Smooth muscle cell (in vitro differentiated cells): ENCODE results near the gene PLA2G15. TPM values are rescaled to one million over a fixed set of nuclear protein-coding genes. Genes with fewer than 3 reads are reported as not detected.

ENCODE experiments used
- DNase-seq: peaks from one replicate; lab custom pipeline; 2025; ENCODE audit not compliant: unreplicated experiment; lab: John Stamatoyannopoulos, UW
- H2AFZ ChIP-seq: fragments of 200-600 bp; sonication (generic); 2 replicates; pipeline ENCODE4 v1.6.0; 2016; ENCODE audit warnings: antibody characterized with exemption, low read depth, mild to moderate bottlenecking
- H3F3A ChIP-seq: fragments of 200-600 bp; sonication (generic); 2 replicates; pipeline ENCODE4 v1.6.0; 2017; ENCODE audit warnings: antibody characterized with exemption, low read depth
- H3K27ac ChIP-seq: fragments of 200-600 bp; sonication (generic); 2 replicates; pipeline ENCODE4 v1.5.1; 2016; ENCODE audit warnings: low read depth, mild to moderate bottlenecking
- H3K27me3 ChIP-seq: fragments of 200-600 bp; sonication (generic); 2 replicates; pipeline ENCODE4 v1.6.1; 2016; ENCODE audit warnings: low read depth, mild to moderate bottlenecking
- H3K36me3 ChIP-seq: fragments of 200-600 bp; sonication (generic); 2 replicates; pipeline ENCODE4 v1.5.1; 2016; ENCODE audit warnings: low read depth
- H3K4me1 ChIP-seq: fragments of 200-600 bp; sonication (generic); 2 replicates; pipeline ENCODE4 v1.5.1; 2016; ENCODE audit warnings: low read depth
- H3K4me2 ChIP-seq: fragments of 200-600 bp; sonication (generic); 2 replicates; pipeline ENCODE4 v1.6.0; 2016; ENCODE audit warnings: mild to moderate bottlenecking
- H3K4me3 ChIP-seq: fragments of 200-600 bp; sonication (generic); 2 replicates; pipeline ENCODE4 v1.5.1; 2016; ENCODE audit warnings: mild to moderate bottlenecking
- H3K79me2 ChIP-seq: fragments of 200-600 bp; sonication (generic); 2 replicates; pipeline ENCODE4 v1.6.0; 2016; ENCODE audit warnings: low read depth, mild to moderate bottlenecking
- H3K9ac ChIP-seq: fragments of 200-600 bp; sonication (generic); 2 replicates; pipeline ENCODE4 v1.6.0; 2016; ENCODE audit warnings: low read depth
- H3K9me3 ChIP-seq: fragments of 200-600 bp; sonication (generic); replicated peaks from 2 replicates; pipeline ENCODE4 v1.5.1; 2016; ENCODE audit warnings: low read depth
- H4K20me1 ChIP-seq: fragments of 200-600 bp; sonication (generic); 2 replicates; pipeline ENCODE4 v1.6.0; 2016; ENCODE audit warnings: low read depth
- CTCF ChIP-seq: fragments of 200-600 bp; sonication (generic); IDR thresholded peaks from 2 replicates; pipeline ENCODE4 v1.5.1; 2017; ENCODE audit warnings: borderline replicate concordance, mild to moderate bottlenecking, antibody characterized with exemption; ENCODE audit not compliant: insufficient read depth, poor library complexity, severe bottlenecking
- WGBS: methylation state at CpG from one replicate; pipeline ENCODE4 v1.1.7; 2016; ENCODE audit warnings: low lambda C conversion rate; 5-methylcytosine and 5-hydroxymethylcytosine counted together
- polyA plus RNA-seq: library from polyadenylated mRNA; unstranded; fragments of >200 nt; fragmentation: Nextera tagmentation; extraction: Ambion mirVana; gene quantifications from 2 replicates; pipeline ENCODE4 v1.2.1, GENCODE V29; 2016
- total RNA-seq: library from RNA; depleted of rRNA; stranded (reverse); fragments of >200 nt; gene quantifications from 2 replicates; pipeline ENCODE4 v1.2.3, GENCODE V29; 2014

Gene PLA2G15
- total and polyA plus RNA-seq, 2 experiments from 2014 or later: 22.5 to 38.3 TPM

- Histone ChIP-seq H4K20me1 (peaks cover 70% of the 10 kb centered on the region), H3K9ac (no peak overlapping the region), H2AFZ (no peak overlapping the region), H3K79me2 (no peaks in the 10 kb centered on the region), H3K9me3 (no peaks in the 10 kb centered on the region), H3K4me1 (peaks cover 4% of the 10 kb centered on the region), H3K4me2 (no peak overlapping the region), H3K27ac (no peak overlapping the region), H3K36me3 (peaks cover 3% of the 10 kb centered on the region), H3F3A (peaks cover 33% of the 10 kb centered on the region), H3K27me3 (no peaks in the 10 kb centered on the region), H3K4me3 (no peak overlapping the region)
- TF ChIP-seq CTCF: no peak
- whole genome bisulfite sequencing: 89% methylated on average over 7 of the region's 7 CpGs
- no peak for DNase-seq
Measured at GRCh38 chr16:68300734-68301459, 55.7 kb downstream of the PLA2G15 start.

DNA sequence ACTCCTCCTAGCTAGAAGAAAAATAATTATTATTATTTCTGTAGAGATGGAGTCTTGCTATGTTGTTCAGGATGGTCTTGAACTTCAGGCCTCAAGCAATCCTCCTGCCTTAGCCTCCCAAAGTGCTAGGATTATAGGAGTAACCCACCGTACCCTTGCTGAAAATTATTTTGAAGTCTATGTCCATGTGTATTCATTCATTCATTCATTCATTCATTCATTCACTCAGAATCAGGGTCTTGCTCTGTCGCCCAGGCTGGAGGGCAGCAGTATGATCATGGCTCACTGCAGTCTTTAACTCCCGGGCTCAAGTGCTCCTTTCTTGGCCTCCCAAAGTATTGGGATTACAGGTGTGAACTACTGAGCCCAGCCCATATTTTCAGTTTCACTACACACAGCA, 61.5 kb downstream of the PLA2G15 start:
- no peaks in the 10 kb centered on the region for H3K9me3 ChIP-seq
- no peak overlapping the region for H3K4me2 ChIP-seq
- no peak for DNase-seq
- peaks cover 6% of the 10 kb centered on the region for H3F3A ChIP-seq
- peaks cover 19% of the 10 kb centered on the region for H4K20me1 ChIP-seq
- H3K9ac ChIP-seq: no peak overlapping the region
- no peaks in the 10 kb centered on the region for H3K27me3 ChIP-seq
- no peak overlapping the region for H3K4me3 ChIP-seq
- 92% methylated on average over 3 of the region's 3 CpGs for WGBS
- peaks cover 11% of the 10 kb centered on the region for H3K4me1 ChIP-seq
- no peak for TF ChIP-seq CTCF
- H3K79me2 ChIP-seq: peaks cover 45% of the 10 kb centered on the region
- H2AFZ ChIP-seq: no peak overlapping the region
- H3K27ac ChIP-seq: no peak overlapping the region
- H3K36me3 ChIP-seq: no peaks in the 10 kb centered on the region

GRCh38 chr16:68309799-68310198, 64.6 kb downstream of the PLA2G15 start:
- peaks cover 14% of the 10 kb centered on the region for H3K4me1 ChIP-seq
- DNase-seq: no peak
- WGBS: 68% methylated on average over 6 of the region's 6 CpGs
- H3K4me3 ChIP-seq: peak overlapping the region; percentile 80
- peaks cover 76% of the 10 kb centered on the region for H3K79me2 ChIP-seq
- H3K36me3 ChIP-seq: no peaks in the 10 kb centered on the region
- peak overlapping the region; percentile 81 for H3K9ac ChIP-seq
- peak overlapping the region; percentile 90 for H3K4me2 ChIP-seq
- peak overlapping the region; percentile 66 for H3K27ac ChIP-seq
- peak overlapping the region; percentile 97 for H2AFZ ChIP-seq
- H3K27me3 ChIP-seq: no peaks in the 10 kb centered on the region
- no peaks in the 10 kb centered on the region for H3F3A ChIP-seq
- H3K9me3 ChIP-seq: no peaks in the 10 kb centered on the region
- H4K20me1 ChIP-seq: peaks cover 2% of the 10 kb centered on the region
- no peak for TF ChIP-seq CTCF

GRCh38 chr16:68310437-68310773, 65.2 kb downstream of the PLA2G15 start:
- no peak for DNase-seq
- peaks cover 76% of the 10 kb centered on the region for H3K79me2 ChIP-seq
- peak overlapping the region; percentile 81 for H3K9ac ChIP-seq
- H3K27me3 ChIP-seq: no peaks in the 10 kb centered on the region
- H3K4me3 ChIP-seq: peak overlapping the region; percentile 80
- peaks cover 14% of the 10 kb centered on the region for H3K4me1 ChIP-seq
- no peaks in the 10 kb centered on the region for H3F3A ChIP-seq
- WGBS: under 1% methylated on average over 29 of the region's 29 CpGs
- no peaks in the 10 kb centered on the region for H3K36me3 ChIP-seq
- peak overlapping the region; percentile 66 for H3K27ac ChIP-seq
- peak overlapping the region; percentile 97 for H2AFZ ChIP-seq
- H3K9me3 ChIP-seq: no peaks in the 10 kb centered on the region
- peak overlapping the region; percentile 90 for H3K4me2 ChIP-seq
- no peak for TF ChIP-seq CTCF
- H4K20me1 ChIP-seq: peaks cover 2% of the 10 kb centered on the region
